Neural crest cell (in vitro differentiated cells): Measurements from ENCODE around the gene GEMIN8. TPM values are rescaled to one million over a fixed set of nuclear protein-coding genes. Genes with fewer than 3 reads are reported as not detected.
A peak's percentile ranks its signal among the peaks of the same experiment; 100 is the strongest.

ENCODE experiments used
- DNase-seq: peaks from one replicate; pipeline ENCODE4 v3.0.0; 2021; ENCODE audit warnings: low read depth, mixed read lengths, low spot score
- H3K27ac Mint-ChIP-seq: one replicate; pipeline ENCODE4 v1.8.0; 2021; ENCODE audit warnings: mild to moderate bottlenecking, mixed read lengths; ENCODE audit not compliant: unreplicated experiment
- H3K27me3 Mint-ChIP-seq: 2 replicates; pipeline ENCODE4 v1.8.0; 2021; ENCODE audit warnings: low read depth, mild to moderate bottlenecking, mixed read lengths
- H3K36me3 Mint-ChIP-seq: 2 replicates; pipeline ENCODE4 v1.8.0; 2021; ENCODE audit warnings: low read depth, mild to moderate bottlenecking, mixed read lengths
- H3K4me1 Mint-ChIP-seq: 2 replicates; pipeline ENCODE4 v1.8.0; 2021; ENCODE audit warnings: mixed read lengths
- H3K4me3 Mint-ChIP-seq: one replicate; pipeline ENCODE4 v1.8.0; 2021; ENCODE audit warnings: mild to moderate bottlenecking, mixed read lengths
- H3K9me3 Mint-ChIP-seq: 2 replicates; pipeline ENCODE4 v1.8.0; 2021; ENCODE audit warnings: mixed read lengths
- CTCF ChIP-seq: fragments of 200-600 bp; sonication (generic); conservative IDR thresholded peaks from 2 replicates; pipeline ENCODE4 v1.5.0; 2021; ENCODE audit warnings: antibody characterized with exemption, mild to moderate bottlenecking
- total RNA-seq: library from RNA; stranded (reverse); gene quantifications from 2 replicates; pipeline ENCODE4 v1.2.1, GENCODE V29; 2021

GEMIN8 gene
- total RNA-seq, 1 donor from 2014 or later, result 14.4 TPM

- peaks cover 8% of the 10 kb centered on the region for H3K9me3 Mint-ChIP-seq
- no peaks in the 10 kb centered on the region for H3K27me3 Mint-ChIP-seq
These were observed 35.1 kb downstream of the GEMIN8 start for GRCh38 chrX:13994536-13995080.

GRCh38 chrX:13994104-13994503 lies 35.6 kb downstream of the GEMIN8 start:
- H3K27ac Mint-ChIP-seq, result peak overlapping the region; percentile 93
- DNase-seq, result no peak
- peaks cover 10% of the 10 kb centered on the region for H3K4me1 Mint-ChIP-seq
- H3K9me3 Mint-ChIP-seq, result peaks cover 10% of the 10 kb centered on the region
- peaks cover 7% of the 10 kb centered on the region for H3K36me3 Mint-ChIP-seq
- no peaks in the 10 kb centered on the region for H3K27me3 Mint-ChIP-seq
- H3K4me3 Mint-ChIP-seq, result no peak overlapping the region
- no peak for TF ChIP-seq CTCF

More at GRCh38 chrX:13994536-13995080, 35.1 kb downstream of the GEMIN8 start:
- Mint-ChIP-seq H3K36me3 (peaks cover 7% of the 10 kb centered on the region), H3K4me3 (no peak overlapping the region), H3K27ac (no peak overlapping the region), H3K4me1 (peaks cover 10% of the 10 kb centered on the region)
- no peak for DNase-seq
- no peak for TF ChIP-seq CTCF

GRCh38 chrX:13990126-13990800 lies 39.4 kb downstream of the GEMIN8 start:
- Mint-ChIP-seq H3K4me3 (no peak overlapping the region), H3K36me3 (peaks cover 4% of the 10 kb centered on the region), H3K27me3 (no peaks in the 10 kb centered on the region), H3K9me3 (peaks cover 16% of the 10 kb centered on the region), H3K4me1 (peaks cover 10% of the 10 kb centered on the region), H3K27ac (no peak overlapping the region)
- no peak for TF ChIP-seq CTCF
- no peak for DNase-seq

GRCh38 chrX:13985697-13986435 lies 43.8 kb downstream of the GEMIN8 start:
- no peak for TF ChIP-seq CTCF

GRCh38 chrX:13983734-13984133 lies 46.0 kb downstream of the GEMIN8 start:
- Mint-ChIP-seq H3K4me3 (no peak overlapping the region), H3K27ac (no peak overlapping the region), H3K27me3 (no peaks in the 10 kb centered on the region), H3K9me3 (peaks cover 11% of the 10 kb centered on the region), H3K36me3 (peaks cover 4% of the 10 kb centered on the region), H3K4me1 (no peaks in the 10 kb centered on the region)
- no peak for TF ChIP-seq CTCF
- DNase-seq, result no peak

More at GRCh38 chrX:13985697-13986435, 43.8 kb downstream of the GEMIN8 start:
- H3K36me3 Mint-ChIP-seq, result peaks cover 4% of the 10 kb centered on the region
- no peak overlapping the region for H3K27ac Mint-ChIP-seq
- peaks cover 14% of the 10 kb centered on the region for H3K9me3 Mint-ChIP-seq
- H3K4me3 Mint-ChIP-seq, result no peak overlapping the region
- no peaks in the 10 kb centered on the region for H3K27me3 Mint-ChIP-seq
- no peak for DNase-seq
- peaks cover 5% of the 10 kb centered on the region for H3K4me1 Mint-ChIP-seq
